Body of pancreas (tissue), 4 donors: ENCODE measurements around the gene CD248.

Experiments
- CTCF ChIP-seq, 7 experiments: fragments of 450-650 bp in 4 of 7; fragments of 200-600 bp in 3 of 7; sonication (generic) in 3 of 7; IDR thresholded peaks; one replicate each; pipeline ENCODE4 v1.5.1; 2016 to 2019; ENCODE audit warnings: antibody characterized with exemption in 7 of 7
- POLR2A ChIP-seq, 3 donors: fragments of 450-650 bp; IDR thresholded peaks; one replicate each; pipeline ENCODE4 v1.6.1; 2016; ENCODE audit warnings: antibody characterized with exemption in 3 of 3, mild to moderate bottlenecking in 2 of 3

- no peak for TF ChIP-seq POLR2A (IDR thresholded peaks at IDR 0.05)
- TF ChIP-seq CTCF (IDR thresholded peaks at IDR 0.05), result no peak
Observed at GRCh38 chr11:66333220-66333877, 16.5 kb upstream of the CD248 start.
